ENCODE measurements around the gene TRPM7. TPM values are rescaled to one million over a fixed set of nuclear protein-coding genes. Genes with fewer than 3 reads are reported as not detected.

The TRPM7 gene
- total RNA-seq, 1 experiment from 2014 or later: 35.1 TPM

- Histone ChIP-seq H3K9me3 (ENCODE audit: control insufficient read depth, low read depth, low read length) (no peaks in the 10 kb centered on the region), H2AFZ (ENCODE audit: low read length) (no peak overlapping the region), H3K27ac (ENCODE audit: insufficient read length, low read depth, low read length) (no peak overlapping the region), H2BK12ac (ENCODE audit: insufficient read length, low read depth, low read length) (no peak overlapping the region), H3K9ac (ENCODE audit: extremely low read depth, insufficient read length, low read length) (no peak overlapping the region), H4K8ac (replicated peaks; ENCODE audit: insufficient read length, low read depth, low read length) (no peak overlapping the region), H3K18ac (ENCODE audit: insufficient read length, low read depth, low read length) (no peak overlapping the region), H3K14ac (ENCODE audit: insufficient read depth, low read length) (no peak overlapping the region), H3K79me1 (ENCODE audit: insufficient read depth, low read depth, low read length, poor library complexity, severe bottlenecking) (no peaks in the 10 kb centered on the region), H3K4ac (ENCODE audit: low read depth, low read length) (no peak overlapping the region), H3K56ac (ENCODE audit: insufficient read length, low read depth, low read length) (no peak overlapping the region), H3K4me2 (ENCODE audit: insufficient read depth, insufficient read length, low read length) (no peak overlapping the region), H2AK5ac (ENCODE audit: insufficient read length, low read length) (no peak overlapping the region), H2BK5ac (ENCODE audit: insufficient read length, low read length) (no peak overlapping the region), H3K23ac (ENCODE audit: insufficient read length, low read depth, low read length) (no peak overlapping the region), H3K27me3 (ENCODE audit: insufficient read depth, low read length) (no peaks in the 10 kb centered on the region), H2BK120ac (ENCODE audit: low read depth, low read length, poor library complexity, severe bottlenecking) (no peak overlapping the region), H4K91ac (ENCODE audit: insufficient read length, low read depth, low read length) (no peak overlapping the region), H2BK20ac (ENCODE audit: low read depth, low read length, poor library complexity, severe bottlenecking) (no peak overlapping the region), H3K4me1 (ENCODE audit: insufficient read depth, low read length) (no peaks in the 10 kb centered on the region), H4K5ac (ENCODE audit: insufficient read length, low read depth, low read length) (no peak overlapping the region), H3K23me2 (ENCODE audit: insufficient read length, low read depth, low read length, poor library complexity, severe bottlenecking) (no peaks in the 10 kb centered on the region), H4K20me1 (ENCODE audit: control insufficient read depth, insufficient read depth, insufficient read length) (no peaks in the 10 kb centered on the region), H3T11ph (ENCODE audit: low read length) (no peak overlapping the region), H2BK15ac (ENCODE audit: low read depth, low read length) (no peak overlapping the region), H3K79me2 (ENCODE audit: insufficient read depth, low read length) (no peaks in the 10 kb centered on the region)
- Mint-ChIP-seq H3K9me3 (no peaks in the 10 kb centered on the region), H3K4me1 (no peaks in the 10 kb centered on the region), H3K27me3 (ENCODE audit: low read depth) (no peaks in the 10 kb centered on the region), H3K4me3 (no peak overlapping the region), H3K27ac (no peak overlapping the region), H3K36me3 (ENCODE audit: insufficient read depth in 1 of 3, low read depth in 3 of 3) (peaks cover 4 to 25% (median 10%) of the 10 kb centered on the region in 3 experiments; a peak in 6 of 7 replicates)
- no peak for TF ChIP-seq CTCF (conservative IDR thresholded peaks at IDR 0.05)
- no CpG with 5 or more reads among the region's 1 CpG for WGBS (ENCODE audit: extremely low coverage, insufficient read length, low lambda C conversion rate)
- no peak for DNase-seq
Observed at GRCh38 chr15:50726315-50726714, 39.7 kb upstream of the TRPM7 start.
